Germinal center (tissue), 1 donor: ENCODE results near the gene MUS81.
"Not testable (repeated sequence)": the region's sequence is repeated elsewhere in the genome, so short reads cannot be mapped to it uniquely, and the experiment has no call there.

Experiments
- DNase-seq: peaks from one replicate; pipeline ENCODE4 v3.0.0; 2012; ENCODE audit warnings: mixed read lengths, low spot score

The MUS81 gene

GRCh38 chr11:65847746-65848145 is 12.5 kb upstream of the MUS81 start:
- DNase-seq = no peak

GRCh38 chr11:65848693-65849092 is 11.5 kb upstream of the MUS81 start:
- not testable (repeated sequence) for DNase-seq

- no peak for DNase-seq
These were observed 10.9 kb upstream of the MUS81 start for GRCh38 chr11:65849366-65849765.

- DNase-seq = no peak
These were observed 10.4 kb upstream of the MUS81 start for GRCh38 chr11:65849771-65850216.

- no peak for DNase-seq
These were observed 9.8 kb upstream of the MUS81 start for GRCh38 chr11:65850217-65851082.

GRCh38 chr11:65851083-65851579 is 9.1 kb upstream of the MUS81 start:
- DNase-seq = peak; percentile 57

GRCh38 chr11:65851811-65852507 is 8.3 kb upstream of the MUS81 start:
- DNase-seq = no peak

GRCh38 chr11:65852508-65853245 is 7.6 kb upstream of the MUS81 start:
- no peak for DNase-seq

- DNase-seq = no peak
These were observed 6.8 kb upstream of the MUS81 start for GRCh38 chr11:65853246-65853979.

- DNase-seq = no peak
These were observed 6.1 kb upstream of the MUS81 start for GRCh38 chr11:65854161-65854592.

- DNase-seq = no peak
These were observed 5.1 kb upstream of the MUS81 start for GRCh38 chr11:65854852-65855837.

- no peak for DNase-seq
These were observed 4.3 kb upstream of the MUS81 start for GRCh38 chr11:65855927-65856363.

GRCh38 chr11:65856689-65857499 is 3.3 kb upstream of the MUS81 start:
- DNase-seq = peak; percentile 69

- no peak for DNase-seq
These were observed 2.8 kb upstream of the MUS81 start for GRCh38 chr11:65857500-65857852.

- peak; percentile 90 for DNase-seq
These were observed 2.2 kb upstream of the MUS81 start, which contains the start of gene CFL1 for GRCh38 chr11:65857853-65858680. Gene CFL1 (minus strand): TSS chr11:65858180. CDS start chr11:65858099, 81 bp downstream.

GRCh38 chr11:65858681-65859087 is 1.5 kb upstream of the MUS81 start:
- no peak for DNase-seq

GRCh38 chr11:65859095-65859811 is 980 bp upstream of the MUS81 start:
- peak; percentile 96 for DNase-seq

GRCh38 chr11:65859812-65860277 is 388 bp upstream of the MUS81 start:
- DNase-seq = no peak
